ENCODE results near the gene CNTNAP2. TPM values are rescaled to one million over a fixed set of nuclear protein-coding genes. Genes with fewer than 3 reads are reported as not detected.

Gene CNTNAP2
- total and polyA plus RNA-seq, 9 of the 15 experiments (the other 6 are each of a cell fraction or from before 2014, with no cell fraction given), result 0.04 to 0.62 (median 0.09) TPM; not detected in 4

- POLR2A ChIA-PET, result no interaction called here
- Histone ChIP-seq H3K79me2 (ENCODE audit: control insufficient read depth, insufficient read depth, low read length) (no peaks in the 10 kb centered on the region), H3K4me2 (ENCODE audit: insufficient read depth, low read length) (no peak overlapping the region), H3K4me3 (no peak overlapping the region), H3K4me1 (replicated peaks in 1 of 2; ENCODE audit: control insufficient read depth in 2 of 2, insufficient read depth in 2 of 2, low read length in 2 of 2) (no peaks in the 10 kb centered on the region), H3K36me3 (ENCODE audit: control insufficient read depth, insufficient read depth, low read length) (no peaks in the 10 kb centered on the region), H3K27me3 (ENCODE audit: control insufficient read depth in 2 of 2, insufficient read depth in 2 of 2, low read length in 2 of 2) (peaks cover 37 to 42% of the 10 kb centered on the region in 2 experiments), H3K9me1 (ENCODE audit: control insufficient read depth, insufficient read depth, low read length) (no peaks in the 10 kb centered on the region), H4K20me1 (replicated peaks; ENCODE audit: control insufficient read depth, insufficient read depth, low read length) (0 out of 2 replicates have a peak, but pooled peaks cover 5% of the 10 kb centered on the region), H2AFZ (ENCODE audit: low read depth, low read length) (no peak overlapping the region), H3K9me3 (replicated peaks; ENCODE audit: control insufficient read depth, insufficient read depth, low read depth, low read length) (no peaks in the 10 kb centered on the region), H3K27ac (ENCODE audit: extremely low read depth, low read depth, low read length) (no peak overlapping the region), H3K9ac (ENCODE audit: insufficient read depth in 1 of 2, low read depth in 2 of 2, low read length in 2 of 2) (no peak overlapping the region)
- in situ Hi-C loops (cut with MboI), result loop anchor here (5.0 kb wide), 1 partner anchor 40 kb away; no protein-coding TSS in a partner anchor
- no peak for ATAC-seq
- FAIRE-seq, result no peak
- CTCF ChIA-PET (ENCODE audit: low intra/inter-chr PET ratio), result no interaction called here
- intact Hi-C loops (cut with micrococcal nuclease), result no loop called here
- TF ChIP-seq ZNF347 (CRISPR knock-in tag; IDR thresholded peaks at IDR 0.05; ENCODE audit: low read depth), result no peak
- no peak for TF ChIP-seq DNMT1 (IDR thresholded peaks at IDR 0.05)
- TF ChIP-seq PML (IDR thresholded peaks at IDR 0.05; ENCODE audit: low read length), result no peak
- TF ChIP-seq ZEB2 (IDR thresholded peaks at IDR 0.05), result no peak
- no peak for TF ChIP-seq EP400 (IDR thresholded peaks at IDR 0.05)
- TF ChIP-seq FOXJ3 (CRISPR knock-in tag; IDR thresholded peaks at IDR 0.05), result no peak
- no peak for TF ChIP-seq ZBED1 (IDR thresholded peaks at IDR 0.05)
- no peak for TF ChIP-seq ZNF780A (CRISPR knock-in tag; IDR thresholded peaks at IDR 0.05)
- TF ChIP-seq, protein P1, sequence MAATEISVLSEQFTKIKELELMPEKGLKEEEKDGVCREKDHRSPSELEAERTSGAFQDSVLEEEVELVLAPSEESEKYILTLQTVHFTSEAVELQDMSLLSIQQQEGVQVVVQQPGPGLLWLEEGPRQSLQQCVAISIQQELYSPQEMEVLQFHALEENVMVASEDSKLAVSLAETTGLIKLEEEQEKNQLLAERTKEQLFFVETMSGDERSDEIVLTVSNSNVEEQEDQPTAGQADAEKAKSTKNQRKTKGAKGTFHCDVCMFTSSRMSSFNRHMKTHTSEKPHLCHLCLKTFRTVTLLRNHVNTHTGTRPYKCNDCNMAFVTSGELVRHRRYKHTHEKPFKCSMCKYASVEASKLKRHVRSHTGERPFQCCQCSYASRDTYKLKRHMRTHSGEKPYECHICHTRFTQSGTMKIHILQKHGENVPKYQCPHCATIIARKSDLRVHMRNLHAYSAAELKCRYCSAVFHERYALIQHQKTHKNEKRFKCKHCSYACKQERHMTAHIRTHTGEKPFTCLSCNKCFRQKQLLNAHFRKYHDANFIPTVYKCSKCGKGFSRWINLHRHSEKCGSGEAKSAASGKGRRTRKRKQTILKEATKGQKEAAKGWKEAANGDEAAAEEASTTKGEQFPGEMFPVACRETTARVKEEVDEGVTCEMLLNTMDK (IDR thresholded peaks at IDR 0.05; ENCODE audit: borderline replicate concordance, insufficient read depth, low read depth, low read length, poor library complexity, severe bottlenecking), result no peak
- TF ChIP-seq STAT5B (CRISPR knock-in tag; IDR thresholded peaks at IDR 0.05), result no peak
- TF ChIP-seq ZNF124 (CRISPR knock-in tag; IDR thresholded peaks at IDR 0.05), result no peak
- TF ChIP-seq CCAR2 (IDR thresholded peaks at IDR 0.05; ENCODE audit: low read depth, low read length), result no peak
- TF ChIP-seq GABPB2 (CRISPR knock-in tag; conservative IDR thresholded peaks at IDR 0.05), result no peak
- BruUV-seq (replicated peaks), result no TSS peak
- DNase-seq (ENCODE audit: extremely low read depth in 1 of 4, low spot score in 3 of 4), result no peak
- whole genome bisulfite sequencing (ENCODE audit: insufficient coverage, low coverage, missing lambda C conversion rate), result 0% methylated on average over 1 of the region's 1 CpG
Observed at GRCh38 chr7:148397056-148397455, 2280.5 kb downstream of the CNTNAP2 start.
